Coronary artery (tissue), 2 donors: Measurements from ENCODE around the gene AADAC.
A peak's percentile ranks its signal among the peaks of the same experiment; 100 is the strongest.
"Not testable (repeated sequence)": the region's sequence is repeated elsewhere in the genome, so short reads cannot be mapped to it uniquely, and the experiment has no call there.

Experiments used
- DNase-seq: peaks from one replicate; pipeline ENCODE4 v3.0.0-alpha.2; 2017; ENCODE audit warnings: low spot score
- H3K27ac ChIP-seq, 2 donors: fragments of 200-600 bp; sonication (generic); one replicate each; pipeline ENCODE4 v1.5.1; 2016 to 2019
- H3K4me3 ChIP-seq: fragments of 200-600 bp; sonication (generic); 2 replicates; pipeline ENCODE4 v1.5.1; 2016; ENCODE audit warnings: mild to moderate bottlenecking, moderate library complexity
- CTCF ChIP-seq: fragments of 200-600 bp; sonication (generic); IDR thresholded peaks from one replicate; pipeline ENCODE4 v1.5.1; 2019; ENCODE audit warnings: antibody characterized with exemption

Gene AADAC

GRCh38 chr3:151838574-151839312, 24.8 kb downstream of the AADAC start:
- peak overlapping the region; percentile 23 for H3K4me3 ChIP-seq
- no peak overlapping the region for H3K27ac ChIP-seq
- no peak for DNase-seq
- TF ChIP-seq CTCF = peak; percentile 46

- Histone ChIP-seq H3K4me3 (no peak overlapping the region), H3K27ac (no peak overlapping the region)
- no peak for DNase-seq
- no peak for TF ChIP-seq CTCF
Observed at GRCh38 chr3:151839313-151839631, 25.4 kb downstream of the AADAC start.

GRCh38 chr3:151841801-151842200, 27.9 kb downstream of the AADAC start:
- TF ChIP-seq CTCF = no peak
- Histone ChIP-seq H3K27ac (no peak overlapping the region), H3K4me3 (no peak overlapping the region)
- DNase-seq = no peak

GRCh38 chr3:151843275-151843674, 29.4 kb downstream of the AADAC start:
- DNase-seq = no peak
- Histone ChIP-seq H3K27ac (no peak overlapping the region), H3K4me3 (no peak overlapping the region)
- no peak for TF ChIP-seq CTCF

GRCh38 chr3:151845306-151845905, 31.5 kb downstream of the AADAC start:
- no peak overlapping the region for H3K27ac ChIP-seq
- DNase-seq = no peak
- H3K4me3 ChIP-seq = no peak overlapping the region
- no peak for TF ChIP-seq CTCF

GRCh38 chr3:151850065-151850464, 36.1 kb downstream of the AADAC start:
- not testable (repeated sequence) for H3K27ac ChIP-seq, H3K4me3 ChIP-seq, DNase-seq

GRCh38 chr3:151852074-151852811, 38.3 kb downstream of the AADAC start:
- TF ChIP-seq CTCF = no peak
- no peak overlapping the region for H3K4me3 ChIP-seq
- no peak overlapping the region for H3K27ac ChIP-seq
- no peak for DNase-seq
